PFSK-1 (cell line): ENCODE results near the gene MED26.

Source experiments
- POLR2AphosphoS5 ChIP-seq: IDR thresholded peaks from 2 replicates; pipeline ENCODE4 v1.6.1; 2012; ENCODE audit warnings: low read depth, mild to moderate bottlenecking, control low read depth, low read length, moderate library complexity
- REST ChIP-seq, 2 experiments: IDR thresholded peaks; 2 replicates each; pipeline versions ENCODE4 v1.6.1 to v1.8.0; 2011 to 2012; ENCODE audit warnings: low read depth in 2 of 2, low read length in 2 of 2, control low read depth in 1 of 2, inconsistent platforms in 1 of 2, mild to moderate bottlenecking in 1 of 2, moderate library complexity in 1 of 2; ENCODE audit not compliant: insufficient read depth in 1 of 2

DNA sequence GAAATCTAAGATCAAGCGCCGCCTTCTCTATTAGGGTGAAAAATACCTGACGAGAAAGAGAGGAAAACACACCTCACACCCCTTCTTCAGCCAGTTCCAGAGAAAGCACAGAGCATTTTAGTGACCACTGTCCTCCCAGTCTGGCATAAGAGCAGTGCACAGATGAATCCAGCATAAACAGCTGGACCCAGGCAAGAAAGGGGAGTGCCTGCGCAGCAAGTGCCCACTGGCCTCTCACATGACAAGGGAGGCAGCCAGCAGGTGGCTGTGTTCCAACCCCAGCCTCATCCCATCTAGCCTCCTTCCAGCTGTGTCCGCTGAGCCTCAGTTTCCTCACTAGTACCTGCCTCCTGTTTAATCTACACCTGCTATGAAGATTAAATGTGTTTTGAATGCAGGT is 8.0 kb downstream of the MED26 start:
- TF ChIP-seq POLR2AphosphoS5 (no peak), REST (IDR thresholded peaks at IDR 0.05; ENCODE audit: insufficient read depth in 1 of 2, low read depth in 2 of 2, low read length in 2 of 2) (no peak)
